Breast epithelium (tissue), 4 donors: ENCODE data around the gene SPATA2. TPM values are rescaled to one million over a fixed set of nuclear protein-coding genes. Genes with fewer than 3 reads are reported as not detected.
A peak's percentile ranks its signal among the peaks of the same experiment; 100 is the strongest.

Experiments
- DNase-seq, 2 donors: peaks; one replicate each; pipeline ENCODE4 v3.0.0-alpha.2; 2019; ENCODE audit warnings: low spot score in 2 of 2
- H3K27ac ChIP-seq, 2 donors: fragments of 200-600 bp; sonication (generic) in 1 of 2; one replicate each; pipeline ENCODE4 v1.5.1; 2016 to 2019; ENCODE audit warnings: mild to moderate bottlenecking in 1 of 2
- H3K27me3 ChIP-seq, 2 donors: fragments of 200-600 bp; sonication (generic) in 1 of 2; one replicate each; pipeline versions ENCODE4 v1.5.1 to v1.6.0; 2017 to 2019; ENCODE audit warnings: control low read depth in 1 of 2, mild to moderate bottlenecking in 1 of 2
- H3K36me3 ChIP-seq: fragments of 200-600 bp; one replicate; pipeline ENCODE4 v1.5.1; 2019
- H3K4me1 ChIP-seq, 2 donors: fragments of 200-600 bp; sonication (generic); one replicate each; pipeline ENCODE4 v1.5.1; 2016 to 2019; ENCODE audit warnings: control low read depth in 1 of 2
- H3K4me3 ChIP-seq, 3 donors: fragments of 200-600 bp; sonication (generic); 1 replicate in 2 of 3; 2 replicates in 1 of 3; pipeline ENCODE4 v1.5.1; 2016 to 2019; ENCODE audit warnings: mild to moderate bottlenecking in 3 of 3, moderate library complexity in 2 of 3
- H3K9me3 ChIP-seq, 2 donors: fragments of 200-600 bp; sonication (generic) in 1 of 2; one replicate each; pipeline ENCODE4 v1.5.1; 2016 to 2019; ENCODE audit warnings: control low read depth in 1 of 2
- CTCF ChIP-seq, 3 donors: fragments of 450-650 bp; IDR thresholded peaks; one replicate each; pipeline ENCODE4 v1.5.1; 2016 to 2017; ENCODE audit warnings: antibody characterized with exemption in 3 of 3, mild to moderate bottlenecking in 3 of 3, moderate library complexity in 3 of 3
- POLR2A ChIP-seq: fragments of 450-650 bp; IDR thresholded peaks from one replicate; pipeline ENCODE4 v1.6.1; 2016; ENCODE audit warnings: antibody characterized with exemption, mild to moderate bottlenecking, moderate library complexity
- POLR2AphosphoS5 ChIP-seq, 3 donors: sonication (generic); formaldehyde crosslinking; IDR thresholded peaks; one replicate each; pipeline ENCODE4 v1.6.1; 2017; ENCODE audit warnings: antibody characterized with exemption in 3 of 3
- intact Hi-C: fragments of 100-400 bp; cut with DNase I; formaldehyde crosslinking; loops from one replicate; pipeline ENCODE4 v1.15.1; 2023; ENCODE audit warnings: low total_unique reads
- total RNA-seq, 3 donors: library from RNA; depleted of rRNA; stranded (reverse); fragments of >200 nt; gene quantifications; one replicate each; pipeline ENCODE4 v1.1.0, GENCODE V29; 2016

The SPATA2 gene
- total RNA-seq, 3 donors from 2014 or later, result 1.8 to 4.6 (median 4.0) TPM

GRCh38 chr20:49942942-49943341 lies 27.6 kb upstream of the SPATA2 start:
- Histone ChIP-seq H3K4me1 (peaks cover 0 to 10% of the 10 kb centered on the region in 2 donors), H3K36me3 (no peaks in the 10 kb centered on the region), H3K4me3 (no peak overlapping the region), H3K27ac (no peak overlapping the region), H3K9me3 (no peaks in the 10 kb centered on the region), H3K27me3 (no peaks in the 10 kb centered on the region)
- TF ChIP-seq POLR2AphosphoS5 (IDR thresholded peaks at IDR 0.05) (no peak), CTCF (IDR thresholded peaks at IDR 0.05) (no peak), POLR2A (no peak)
- intact Hi-C loops, result no loop called here
- DNase-seq, result no peak

- Histone ChIP-seq H3K36me3 (no peaks in the 10 kb centered on the region), H3K9me3 (no peaks in the 10 kb centered on the region), H3K4me3 (no peak overlapping the region), H3K4me1 (peaks cover 0 to 16% of the 10 kb centered on the region in 2 donors), H3K27ac (no peak overlapping the region), H3K27me3 (no peaks in the 10 kb centered on the region)
- DNase-seq, result no peak
- intact Hi-C loops, result no loop called here
- TF ChIP-seq POLR2A (no peak), POLR2AphosphoS5 (IDR thresholded peaks at IDR 0.05) (no peak), CTCF (IDR thresholded peaks at IDR 0.05) (no peak)
These were observed 27.0 kb upstream of the SPATA2 start for GRCh38 chr20:49942303-49942702.

- H3K27me3 ChIP-seq, result no peaks in the 10 kb centered on the region
- no peak for DNase-seq
- H3K4me3 ChIP-seq, result no peak overlapping the region
- H3K9me3 ChIP-seq, result no peaks in the 10 kb centered on the region
- H3K4me1 ChIP-seq, result peaks cover 0 to 20% of the 10 kb centered on the region in 2 donors
- no peaks in the 10 kb centered on the region for H3K36me3 ChIP-seq
- no peak for TF ChIP-seq POLR2AphosphoS5 (IDR thresholded peaks at IDR 0.05)
- TF ChIP-seq CTCF (IDR thresholded peaks at IDR 0.05), result no peak
- TF ChIP-seq POLR2A, result no peak
- intact Hi-C loops, result no loop called here
- H3K27ac ChIP-seq, result no peak overlapping the region
These were observed 26.1 kb upstream of the SPATA2 start for GRCh38 chr20:49941456-49941855.

- TF ChIP-seq POLR2AphosphoS5 (IDR thresholded peaks at IDR 0.05), result no peak
- no peak for TF ChIP-seq POLR2A
- TF ChIP-seq CTCF (IDR thresholded peaks at IDR 0.05), result no peak
- H3K4me1 ChIP-seq, result peaks cover 0 to 20% of the 10 kb centered on the region in 2 donors
- peak overlapping the region in 2 of 3 donors; percentile 98 to 100 for H3K4me3 ChIP-seq
- H3K9me3 ChIP-seq, result no peaks in the 10 kb centered on the region
- peak overlapping the region; percentile 2 to 69 for H3K27ac ChIP-seq
- no peak for DNase-seq
- H3K27me3 ChIP-seq, result no peaks in the 10 kb centered on the region
- intact Hi-C loops, result no loop called here
- no peaks in the 10 kb centered on the region for H3K36me3 ChIP-seq
These were observed 23.1 kb upstream of the SPATA2 start for GRCh38 chr20:49938173-49939163.
